Measurements from ENCODE around the gene RPL13A.
"Not testable (repeated sequence)": the region's sequence is repeated elsewhere in the genome, so short reads cannot be mapped to it uniquely, and the experiment has no call there.

Gene RPL13A

DNA sequence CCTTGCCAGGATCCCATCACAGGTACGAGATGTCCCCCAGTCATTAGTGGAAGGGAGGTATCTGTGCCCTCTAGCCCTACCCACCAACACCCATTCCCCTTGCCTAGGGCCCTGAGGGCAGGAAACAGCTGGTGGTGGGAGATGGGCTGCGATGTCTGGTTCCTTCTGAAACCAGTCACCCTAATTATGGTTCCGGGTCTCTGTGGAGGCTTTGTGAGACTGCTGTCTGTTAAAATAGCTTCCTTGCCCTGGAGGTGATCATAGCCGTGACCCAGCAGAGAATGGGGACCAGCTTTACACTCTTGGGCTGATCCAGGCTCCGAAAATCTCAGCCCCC, 28.9 kb upstream of the RPL13A start:
- DNase-seq: no peak

DNA sequence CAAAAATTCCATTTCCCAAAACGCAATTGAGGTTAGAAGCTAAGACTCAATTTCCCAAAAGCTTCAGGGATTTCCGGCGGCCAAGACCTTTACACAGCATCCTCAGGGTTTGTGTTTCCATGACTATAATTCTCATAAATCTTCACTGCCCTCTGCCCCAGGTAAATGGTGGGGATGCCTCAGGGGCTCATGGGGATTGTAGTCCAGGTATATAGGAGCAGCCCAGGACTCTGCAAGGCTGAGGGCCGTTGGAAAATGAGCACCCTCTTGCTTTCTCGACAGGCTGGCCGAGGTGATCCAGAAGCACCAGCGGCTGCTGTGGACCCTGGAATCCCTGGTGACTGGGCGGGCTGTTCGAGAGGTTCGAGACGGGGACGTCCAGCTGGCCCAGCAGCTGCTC, 28.0 kb upstream of the RPL13A start:
- no peak for DNase-seq

GRCh38 chr19:49461130-49461529, 26.3 kb upstream of the RPL13A start:
- DNase-seq: not testable (repeated sequence)

GRCh38 chr19:49461656-49462055, 25.8 kb upstream of the RPL13A start:
- no peak for DNase-seq

- no peak for DNase-seq
These were observed 24.9 kb upstream of the RPL13A start for GRCh38 chr19:49462492-49462891.

GRCh38 chr19:49463960-49464740, 23.3 kb upstream of the RPL13A start:
- no peak for DNase-seq

- no peak for DNase-seq
These were observed 22.0 kb upstream of the RPL13A start for GRCh38 chr19:49465371-49465770.

DNA sequence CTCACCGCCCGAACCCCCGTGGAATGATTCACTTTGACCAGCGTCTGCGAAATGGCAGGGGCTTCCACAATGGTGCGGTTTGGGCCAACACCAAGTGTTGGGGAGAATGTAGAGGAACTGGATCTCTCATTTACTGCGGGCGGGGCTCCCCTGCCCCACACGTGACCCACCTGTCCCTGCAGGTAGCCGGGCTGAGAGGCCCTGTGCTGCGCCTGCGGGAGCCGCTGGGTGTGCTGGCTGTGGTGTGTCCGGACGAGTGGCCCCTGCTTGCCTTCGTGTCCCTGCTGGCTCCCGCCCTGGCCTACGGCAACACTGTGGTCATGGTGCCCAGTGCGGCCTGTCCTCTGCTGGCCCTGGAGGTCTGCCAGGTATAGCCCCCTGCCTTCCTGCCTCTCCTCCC, 19.2 kb upstream of the RPL13A start:
- no peak for DNase-seq

- DNase-seq: no peak
These were observed 18.5 kb upstream of the RPL13A start for GRCh38 chr19:49468746-49469447.

- DNase-seq: no peak
These were observed 17.4 kb upstream of the RPL13A start for GRCh38 chr19:49469828-49470614.

GRCh38 chr19:49470615-49470978, 16.8 kb upstream of the RPL13A start:
- DNase-seq: no peak

GRCh38 chr19:49472936-49473335, 14.5 kb upstream of the RPL13A start:
- DNase-seq: no peak

DNA sequence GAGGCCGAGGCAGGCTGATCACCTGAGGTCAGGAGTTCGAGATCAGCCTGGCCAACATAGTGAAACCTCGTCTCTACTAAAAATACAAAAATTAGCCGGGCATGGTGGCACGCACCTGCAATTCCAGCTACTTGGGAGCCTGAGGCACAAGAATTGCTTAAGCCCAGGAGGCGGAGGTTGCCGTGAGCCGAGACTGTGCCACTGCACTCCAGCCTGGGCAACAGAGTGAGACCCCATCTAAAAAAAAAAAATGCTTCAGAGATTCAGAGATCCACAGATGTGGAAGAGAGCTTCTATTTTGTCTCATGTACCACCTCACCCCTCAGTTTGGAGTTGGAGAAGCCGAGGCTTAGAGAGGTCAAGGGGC, 13.9 kb upstream of the RPL13A start:
- DNase-seq: not testable (repeated sequence)

DNA sequence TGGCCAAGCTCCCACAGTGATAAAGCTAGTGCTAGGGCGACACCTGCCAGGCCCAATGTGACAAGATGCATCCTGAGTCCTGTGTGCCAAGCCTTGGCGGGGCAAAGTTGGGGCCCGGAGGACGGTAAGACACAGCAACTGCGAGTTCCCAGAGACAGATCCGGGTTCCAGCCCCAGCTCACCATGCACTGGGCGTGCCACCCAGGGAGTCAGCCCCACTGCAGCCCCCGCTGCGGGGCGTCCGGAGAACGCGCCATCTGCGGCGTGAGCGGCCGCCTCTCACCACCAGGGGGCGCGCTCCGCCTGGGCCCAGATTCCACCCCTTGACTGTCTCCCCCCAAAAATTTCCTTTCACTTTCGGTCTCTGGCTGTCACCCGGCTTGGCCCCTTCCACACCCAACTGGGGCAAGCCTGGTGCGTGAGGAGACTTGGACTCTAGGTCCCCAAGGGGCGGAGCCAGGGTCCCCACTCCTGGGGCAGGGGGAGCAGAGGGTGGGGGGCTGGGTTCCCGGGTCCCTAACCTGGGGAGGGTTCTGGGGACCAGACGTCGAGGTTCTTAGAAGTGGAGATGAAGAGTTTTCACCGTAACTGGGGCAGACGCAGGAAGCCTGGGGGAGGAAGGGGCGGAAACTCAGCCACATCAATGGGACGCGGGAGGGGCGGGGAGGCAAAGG, 13.4 kb upstream of the RPL13A start, which contains the start of gene FLT3LG:
FLT3LG (plus strand) TSS at position 348 of the 674 bp plus-strand sequence. CDS start 425 bp downstream, outside the sequence.
- peak; percentile 75 to 81 for DNase-seq

DNA sequence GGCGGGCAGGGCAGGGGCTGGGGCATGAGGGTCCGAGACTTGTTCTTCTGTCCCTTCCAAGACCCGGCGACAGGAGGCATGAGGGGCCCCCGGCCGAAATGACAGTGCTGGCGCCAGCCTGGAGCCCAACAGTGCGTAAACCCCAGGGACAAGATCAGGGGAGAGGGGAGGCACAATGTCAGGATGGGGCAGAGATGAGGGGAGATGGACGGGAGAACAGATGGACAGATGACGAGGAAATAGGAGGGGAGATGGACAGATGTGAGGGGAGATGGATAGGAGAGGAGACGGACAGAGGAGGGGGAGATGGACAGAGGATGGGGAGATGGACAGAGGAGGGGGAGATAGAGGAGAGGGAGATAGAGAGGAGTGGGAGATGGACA, 12.9 kb upstream of the RPL13A start:
- DNase-seq: no peak

- DNase-seq: no peak
These were observed 12.1 kb upstream of the RPL13A start for GRCh38 chr19:49475191-49475917.

DNA sequence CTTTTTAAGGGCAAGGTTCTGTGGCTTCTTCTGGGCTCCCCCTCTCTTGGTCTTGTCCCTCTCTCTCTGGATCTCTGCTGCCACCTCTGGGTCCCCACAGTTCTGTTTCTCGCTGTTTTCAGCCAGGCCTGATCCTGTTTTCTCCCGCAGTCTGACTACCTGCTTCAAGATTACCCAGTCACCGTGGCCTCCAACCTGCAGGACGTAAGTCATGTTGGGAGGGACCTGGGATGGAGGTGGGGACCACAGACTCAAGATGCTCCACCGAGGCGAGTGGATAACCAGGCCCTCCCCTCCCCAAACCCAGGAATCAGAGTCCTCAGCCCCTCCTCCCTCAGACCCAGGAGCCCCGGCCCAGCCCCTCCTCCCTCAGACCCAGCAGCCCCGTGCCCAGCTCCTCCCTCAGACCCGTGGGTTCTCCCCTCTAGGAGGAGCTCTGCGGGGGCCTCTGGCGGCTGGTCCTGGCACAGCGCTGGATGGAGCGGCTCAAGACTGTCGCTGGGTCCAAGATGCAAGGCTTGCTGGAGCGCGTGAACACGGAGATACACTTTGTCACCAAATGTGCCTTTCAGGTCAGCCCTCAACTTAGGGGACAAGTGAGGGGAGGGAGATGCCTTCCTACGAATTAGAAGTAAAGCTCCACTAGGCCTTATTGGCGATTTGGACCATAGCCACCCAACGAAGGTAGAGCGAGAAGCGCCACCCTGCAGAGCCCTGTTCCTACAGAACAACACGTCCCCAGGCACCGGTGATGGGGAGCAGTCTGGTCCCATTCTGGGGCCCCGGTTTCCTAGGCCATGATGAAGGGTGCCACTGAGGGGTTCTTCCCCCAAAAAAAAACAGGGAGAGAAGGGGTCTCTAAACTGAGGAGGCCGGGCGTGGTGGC, 11.2 kb upstream of the RPL13A start:
- peak in 1 of 2 experiments; percentile 13 for DNase-seq

- no peak for DNase-seq
These were observed 7.3 kb upstream of the RPL13A start for GRCh38 chr19:49479975-49480628.

- no peak for DNase-seq
These were observed 6.3 kb upstream of the RPL13A start for GRCh38 chr19:49481020-49481683.

DNA sequence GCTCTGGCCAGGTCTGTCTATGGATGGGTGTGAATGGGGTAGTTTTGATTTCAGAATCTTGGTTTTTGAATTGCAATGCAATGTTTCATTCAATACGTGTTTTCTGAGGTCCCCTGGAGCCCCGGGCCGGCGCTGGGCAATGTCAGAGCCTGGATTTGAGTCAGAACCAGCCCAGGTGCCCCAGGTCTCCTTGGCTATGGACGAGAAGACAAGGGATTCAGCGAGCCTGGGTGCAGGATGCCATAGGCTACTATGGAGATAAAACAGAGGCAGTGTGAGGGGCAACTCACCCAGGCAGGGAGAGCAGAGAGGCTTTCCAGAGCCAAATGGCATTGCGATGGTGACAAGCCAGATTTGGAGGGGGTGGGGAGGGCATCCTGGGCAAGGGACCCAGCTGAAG, 1.2 kb upstream of the RPL13A start:
- no peak for DNase-seq

Measured in AML-193 (cell line).